Peyer's patch (tissue), 4 donors: ENCODE data around the gene CPNE2.

Experiments
- CTCF ChIP-seq, 6 experiments: fragments of 450-650 bp in 4 of 6; fragments of 200-600 bp in 2 of 6; sonication (generic) in 1 of 6; IDR thresholded peaks; one replicate each; pipeline ENCODE4 v1.5.1; 2017 to 2019; ENCODE audit warnings: antibody characterized with exemption in 6 of 6, mild to moderate bottlenecking in 3 of 6, moderate library complexity in 1 of 6
- POLR2A ChIP-seq, 2 donors: fragments of 450-650 bp; IDR thresholded peaks; one replicate each; pipeline ENCODE4 v1.5.1; 2017; ENCODE audit warnings: antibody characterized with exemption in 2 of 2, mild to moderate bottlenecking in 2 of 2, moderate library complexity in 2 of 2

- no peak for TF ChIP-seq CTCF (IDR thresholded peaks at IDR 0.05)
- no peak for TF ChIP-seq POLR2A (IDR thresholded peaks at IDR 0.05)
These were observed 34.0 kb downstream of the CPNE2 start for GRCh38 chr16:57126411-57126810.
